ENCODE data around the gene FAM117B. TPM values are rescaled to one million over a fixed set of nuclear protein-coding genes. Genes with fewer than 3 reads are reported as not detected.

FAM117B gene
- total RNA-seq, 1 donor from 2014 or later: 28.5 TPM

- Mint-ChIP-seq H3K36me3 (ENCODE audit: insufficient read depth) (peaks cover 29% of the 10 kb centered on the region), H3K4me3 (ENCODE audit: low read depth) (no peak overlapping the region), H3K27ac (no peak overlapping the region), H3K9me3 (ENCODE audit: low read depth) (peaks cover 21% of the 10 kb centered on the region), H3K4me1 (ENCODE audit: low read depth) (no peaks in the 10 kb centered on the region), H3K27me3 (no peaks in the 10 kb centered on the region)
- TF ChIP-seq CTCF (IDR thresholded peaks at IDR 0.05; ENCODE audit: unreplicated experiment): no peak
- no peak for DNase-seq (ENCODE audit: low spot score, unreplicated experiment)
These were observed 114.7 kb downstream of the FAM117B start for GRCh38 chr2:202749477-202749876.

GRCh38 chr2:202750763-202751427 lies 116.1 kb downstream of the FAM117B start:
- DNase-seq (ENCODE audit: low spot score, unreplicated experiment): no peak
- Mint-ChIP-seq H3K4me1 (ENCODE audit: low read depth) (no peaks in the 10 kb centered on the region), H3K9me3 (ENCODE audit: low read depth) (peaks cover 12% of the 10 kb centered on the region), H3K4me3 (ENCODE audit: low read depth) (no peak overlapping the region), H3K36me3 (ENCODE audit: insufficient read depth) (peaks cover 26% of the 10 kb centered on the region), H3K27ac (peak overlapping the region; percentile 74), H3K27me3 (no peaks in the 10 kb centered on the region)
- TF ChIP-seq CTCF (IDR thresholded peaks at IDR 0.05; ENCODE audit: unreplicated experiment): no peak

GRCh38 chr2:202752071-202752470 lies 117.3 kb downstream of the FAM117B start:
- no peaks in the 10 kb centered on the region for H3K27me3 Mint-ChIP-seq
- H3K27ac Mint-ChIP-seq: no peak overlapping the region
- peaks cover 8% of the 10 kb centered on the region for H3K9me3 Mint-ChIP-seq (ENCODE audit: low read depth)
- peaks cover 5% of the 10 kb centered on the region for H3K4me1 Mint-ChIP-seq (ENCODE audit: low read depth)
- no peak for TF ChIP-seq CTCF (IDR thresholded peaks at IDR 0.05; ENCODE audit: unreplicated experiment)
- H3K36me3 Mint-ChIP-seq (ENCODE audit: insufficient read depth): peaks cover 24% of the 10 kb centered on the region
- DNase-seq (ENCODE audit: low spot score, unreplicated experiment): no peak
- no peak overlapping the region for H3K4me3 Mint-ChIP-seq (ENCODE audit: low read depth)

GRCh38 chr2:202754936-202755335 lies 120.2 kb downstream of the FAM117B start:
- no peak for DNase-seq (ENCODE audit: low spot score, unreplicated experiment)
- H3K36me3 Mint-ChIP-seq (ENCODE audit: insufficient read depth): peaks cover 34% of the 10 kb centered on the region
- H3K27me3 Mint-ChIP-seq: no peaks in the 10 kb centered on the region
- TF ChIP-seq CTCF (IDR thresholded peaks at IDR 0.05; ENCODE audit: unreplicated experiment): no peak
- peaks cover 5% of the 10 kb centered on the region for H3K9me3 Mint-ChIP-seq (ENCODE audit: low read depth)
- peaks cover 5% of the 10 kb centered on the region for H3K4me1 Mint-ChIP-seq (ENCODE audit: low read depth)
- H3K4me3 Mint-ChIP-seq (ENCODE audit: low read depth): no peak overlapping the region
- no peak overlapping the region for H3K27ac Mint-ChIP-seq

GRCh38 chr2:202756598-202756997 lies 121.8 kb downstream of the FAM117B start:
- H3K4me3 Mint-ChIP-seq (ENCODE audit: low read depth): no peak overlapping the region
- no peaks in the 10 kb centered on the region for H3K27me3 Mint-ChIP-seq
- DNase-seq (ENCODE audit: low spot score, unreplicated experiment): no peak
- peaks cover 5% of the 10 kb centered on the region for H3K4me1 Mint-ChIP-seq (ENCODE audit: low read depth)
- no peak for TF ChIP-seq CTCF (IDR thresholded peaks at IDR 0.05; ENCODE audit: unreplicated experiment)
- no peak overlapping the region for H3K27ac Mint-ChIP-seq
- H3K9me3 Mint-ChIP-seq (ENCODE audit: low read depth): peaks cover 5% of the 10 kb centered on the region
- H3K36me3 Mint-ChIP-seq (ENCODE audit: insufficient read depth): peaks cover 41% of the 10 kb centered on the region
